OCI-LY1 (cell line): ENCODE results near the gene RAB3GAP2.

Experiments used
- CTCF ChIP-seq: fragments of 200-600 bp; sonication (generic), shearing (Covaris generic); IDR thresholded peaks from 2 replicates; pipeline ENCODE4 v1.5.1; 2017; ENCODE audit warnings: mild to moderate bottlenecking, antibody characterized with exemption, low read length, moderate library complexity, mixed read lengths
- EZH2 ChIP-seq: fragments of 200-600 bp; sonication (generic), shearing (Covaris generic); IDR thresholded peaks from 2 replicates; pipeline ENCODE4 v1.8.0; 2017; ENCODE audit warnings: borderline replicate concordance, mixed run types, mild to moderate bottlenecking, antibody characterized with exemption, low read length, moderate library complexity, mixed read lengths

DNA sequence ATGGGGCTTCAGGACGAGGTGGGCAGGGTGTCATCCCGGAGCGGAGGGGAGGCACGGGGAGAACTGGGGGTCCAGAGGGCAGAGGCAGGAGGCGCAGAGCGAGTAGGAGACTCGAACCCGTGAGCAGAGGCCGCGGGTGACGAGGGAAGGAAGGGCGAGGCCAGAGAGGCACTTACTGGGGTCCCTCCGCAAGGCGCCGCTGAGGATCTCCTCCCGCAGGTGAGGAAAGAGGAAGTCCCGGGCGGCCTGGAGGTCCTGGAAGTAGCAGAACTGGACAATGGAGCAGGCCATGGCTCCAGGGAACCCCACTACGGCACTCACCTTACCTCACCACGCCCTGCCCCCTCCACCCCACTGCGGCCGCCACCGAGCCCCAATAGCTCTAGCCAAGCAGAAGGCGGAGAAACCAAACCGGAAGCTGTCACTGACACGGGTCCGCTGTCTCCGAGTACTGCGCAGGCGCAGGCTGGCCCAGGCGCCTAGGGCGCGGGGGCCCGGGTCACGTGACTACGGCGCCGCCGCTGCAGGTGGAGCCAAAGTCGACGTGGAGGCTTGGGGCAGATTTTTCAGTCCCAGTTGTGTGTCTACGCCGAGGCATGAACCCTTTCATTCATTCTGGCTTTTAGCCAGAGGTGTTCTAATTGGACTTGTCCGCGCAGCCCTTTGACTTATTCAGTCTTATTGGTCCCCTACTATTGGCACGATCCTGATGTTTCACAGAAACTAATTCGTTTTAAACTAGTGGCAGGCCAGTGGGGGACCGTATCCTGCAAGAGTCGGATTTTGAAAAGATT is at the start of gene RAB3GAP2:
- no peak for TF ChIP-seq EZH2
- no peak for TF ChIP-seq CTCF
